NCI-H2227 (cell line): ENCODE measurements around the gene TFAP2A.
A peak's percentile ranks its signal among the peaks of the same experiment; 100 is the strongest.

Source experiments
- DNase-seq: peaks from one replicate; lab custom pipeline; 2025; ENCODE audit not compliant: unreplicated experiment; lab: John Stamatoyannopoulos, UW

TFAP2A gene

DNA sequence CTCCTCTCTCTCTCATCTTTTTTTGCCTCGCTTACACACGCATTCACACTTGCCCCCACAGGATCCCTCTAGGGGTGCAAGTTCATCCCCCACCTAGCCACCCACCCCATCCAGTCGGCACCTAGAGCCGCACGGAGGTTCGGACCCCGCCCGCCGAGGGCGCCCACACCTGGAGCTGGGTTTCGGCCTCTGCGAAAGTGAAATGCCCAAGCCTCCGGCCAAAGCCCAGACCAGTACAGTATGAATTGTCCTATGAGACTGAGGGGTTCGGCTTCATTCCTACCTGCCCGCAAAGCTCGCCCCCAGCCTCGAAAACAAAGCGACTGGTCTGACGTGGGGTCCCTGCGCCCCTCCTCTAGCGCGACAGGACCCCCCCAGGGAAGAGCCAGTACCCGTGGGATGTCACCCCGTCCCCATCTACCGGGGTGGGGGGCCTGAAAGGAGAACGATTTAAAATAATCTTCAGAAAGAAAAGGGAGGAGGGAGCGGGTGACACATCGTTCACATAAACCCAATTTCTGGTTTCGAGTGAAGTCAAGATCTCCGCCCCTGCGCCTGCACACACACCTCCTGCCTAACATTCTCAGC lies 1.5 kb downstream of the TFAP2A start:
- no peak for DNase-seq

DNA sequence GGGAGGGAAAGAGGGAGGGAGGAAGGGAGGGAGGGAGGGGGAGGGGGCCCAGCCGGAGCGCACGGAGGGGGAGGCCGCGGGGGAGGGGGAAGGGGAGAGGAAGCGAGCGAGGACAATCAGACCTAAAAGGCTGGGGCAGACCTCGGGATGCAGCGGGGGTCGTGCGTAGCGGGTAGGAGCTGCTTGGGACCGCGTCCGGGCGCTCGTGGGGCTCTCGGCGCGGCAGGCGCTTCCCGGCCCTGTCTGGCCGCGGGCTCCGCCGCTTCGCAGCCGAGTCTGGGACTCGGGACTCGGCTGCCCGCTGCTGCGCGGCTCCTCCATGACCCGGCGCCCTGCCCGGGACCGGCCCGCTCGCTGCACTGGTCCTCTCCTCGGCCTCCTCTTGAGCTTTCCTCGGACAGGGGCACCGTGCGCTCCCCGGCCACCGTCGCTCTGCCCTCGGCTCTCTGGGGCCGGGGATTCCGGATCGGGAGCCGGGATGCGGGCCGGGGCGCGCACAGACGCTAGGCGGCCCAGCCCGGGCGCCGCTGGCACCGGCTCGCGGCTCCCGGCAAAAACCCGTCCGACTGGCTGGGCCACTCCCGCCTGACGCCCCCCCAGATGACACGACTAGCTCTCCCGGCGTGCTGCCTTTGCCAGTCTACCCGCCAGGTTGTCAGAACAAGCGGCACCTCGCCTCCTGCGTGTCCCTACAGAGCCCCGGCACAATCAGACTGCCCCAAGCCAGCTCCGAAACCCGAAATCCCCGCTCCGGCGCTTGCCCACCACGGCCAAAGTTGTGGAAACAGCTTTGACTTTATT lies 2.2 kb downstream of the TFAP2A start:
- peak; percentile 38 for DNase-seq

DNA sequence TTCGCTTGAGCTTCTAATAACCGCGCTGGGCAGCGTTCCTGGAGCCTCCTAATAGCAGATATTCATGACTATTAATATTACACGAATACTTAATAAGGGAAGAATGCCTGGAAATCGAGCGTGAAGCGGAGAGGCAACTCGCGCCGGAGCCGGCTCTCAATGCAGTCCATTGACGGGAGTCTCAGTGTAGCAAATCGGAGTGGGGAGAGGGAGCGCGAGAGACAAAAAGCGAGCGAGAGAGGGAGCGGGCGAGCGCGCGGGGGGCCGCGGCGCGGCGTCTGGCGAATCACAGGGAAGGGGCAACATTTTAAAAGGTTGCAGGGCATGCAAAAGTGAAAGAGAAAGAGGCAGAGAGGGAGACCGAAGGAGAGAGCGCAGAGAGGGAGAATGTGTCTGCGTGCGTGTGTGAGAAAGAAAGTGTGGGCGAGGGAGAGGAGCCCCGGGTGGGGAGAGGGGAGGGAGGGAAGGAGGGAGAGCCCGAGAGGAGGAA lies 2.9 kb downstream of the TFAP2A start:
- DNase-seq = peak; percentile 53

DNA sequence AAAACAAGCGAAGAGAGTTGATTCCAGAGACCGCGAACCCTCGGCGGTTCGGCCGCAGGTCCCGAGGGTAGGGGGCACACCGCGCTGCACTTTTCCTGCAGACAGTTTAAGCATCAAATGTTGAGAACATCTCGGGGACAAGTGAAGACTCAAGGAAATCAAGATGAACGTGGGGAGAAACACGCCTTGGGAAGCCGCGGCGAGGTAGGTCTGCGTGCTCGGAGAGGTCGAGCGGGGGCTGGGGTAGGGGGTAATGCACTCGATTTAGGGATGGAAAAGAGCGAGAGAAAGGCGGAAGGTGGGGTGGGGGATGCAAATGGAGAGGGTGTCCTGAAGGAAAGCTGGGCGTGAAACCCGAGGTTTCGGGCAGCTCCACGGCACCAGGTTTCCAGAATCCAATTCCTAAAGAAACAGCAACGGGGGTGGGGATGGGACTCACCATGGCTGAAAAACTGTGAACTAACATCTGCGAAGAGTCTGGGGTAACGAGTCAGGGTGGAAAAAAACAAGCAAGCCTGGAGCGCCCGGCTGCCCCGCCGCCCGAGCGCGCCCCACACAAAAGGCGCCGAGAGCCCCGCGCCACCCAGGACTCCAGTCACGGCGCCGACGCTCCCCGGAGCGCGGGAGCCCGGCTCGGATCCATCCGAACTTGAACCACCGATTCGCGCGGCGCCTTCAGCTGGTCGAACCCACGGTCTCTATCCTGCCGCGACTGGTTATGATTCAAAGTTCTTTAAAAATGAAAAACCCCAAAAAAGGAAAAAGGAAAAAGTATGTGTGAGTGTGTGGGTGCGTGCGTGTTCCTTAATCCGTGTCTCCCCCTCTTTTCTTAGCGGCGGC lies 3.5 kb downstream of the TFAP2A start:
- peak; percentile 10 for DNase-seq

GRCh38 chr6:10410207-10411050 lies 4.4 kb downstream of the TFAP2A start:
- no peak for DNase-seq

DNA sequence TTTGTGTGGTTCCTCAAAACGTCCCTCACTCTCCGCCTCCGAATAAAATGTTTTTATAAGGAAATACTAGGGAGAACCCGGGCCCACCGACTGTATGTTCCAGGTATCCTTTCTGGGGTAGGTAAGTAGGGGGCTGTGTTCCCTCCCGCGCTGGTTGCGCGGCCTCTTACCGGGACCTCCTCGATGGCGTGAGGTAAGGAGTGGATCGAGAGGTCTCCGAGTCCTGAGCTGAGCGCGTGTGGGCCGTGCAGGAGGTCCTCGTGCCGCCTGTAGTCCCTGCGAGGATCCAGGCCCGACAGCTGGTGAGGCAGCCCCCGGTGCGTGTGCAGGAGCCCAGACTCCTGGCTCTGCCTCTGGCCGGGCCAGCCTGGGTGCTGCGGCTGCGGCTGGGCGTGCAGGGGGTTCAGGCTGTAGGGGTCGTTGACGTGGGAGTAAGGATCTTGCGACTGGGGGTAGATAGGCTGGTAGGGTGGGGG lies 5.1 kb downstream of the TFAP2A start:
- DNase-seq = no peak

- DNase-seq = no peak
Observed at GRCh38 chr6:10409233-10409721, 5.6 kb downstream of the TFAP2A start.

DNA sequence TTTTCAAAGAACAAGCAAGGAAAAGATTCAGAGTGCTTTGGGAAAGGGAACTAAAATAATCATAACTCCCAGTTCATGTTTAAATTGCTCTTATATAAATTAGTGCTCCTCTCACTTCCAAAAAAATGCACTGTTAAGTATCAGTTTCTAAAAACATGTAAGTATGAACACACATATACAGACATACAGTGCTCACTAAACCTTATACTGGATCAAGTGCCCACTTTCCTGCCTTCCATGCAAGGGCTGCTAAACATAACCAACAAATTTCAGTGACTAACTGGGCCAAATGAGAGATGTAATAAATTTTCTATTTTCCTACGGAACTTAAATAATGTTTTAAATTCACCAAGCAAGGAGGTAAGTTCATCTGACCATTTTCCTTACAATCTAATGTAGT lies 6.4 kb downstream of the TFAP2A start:
- no peak for DNase-seq

GRCh38 chr6:10407674-10408054 lies 7.2 kb downstream of the TFAP2A start:
- no peak for DNase-seq

DNA sequence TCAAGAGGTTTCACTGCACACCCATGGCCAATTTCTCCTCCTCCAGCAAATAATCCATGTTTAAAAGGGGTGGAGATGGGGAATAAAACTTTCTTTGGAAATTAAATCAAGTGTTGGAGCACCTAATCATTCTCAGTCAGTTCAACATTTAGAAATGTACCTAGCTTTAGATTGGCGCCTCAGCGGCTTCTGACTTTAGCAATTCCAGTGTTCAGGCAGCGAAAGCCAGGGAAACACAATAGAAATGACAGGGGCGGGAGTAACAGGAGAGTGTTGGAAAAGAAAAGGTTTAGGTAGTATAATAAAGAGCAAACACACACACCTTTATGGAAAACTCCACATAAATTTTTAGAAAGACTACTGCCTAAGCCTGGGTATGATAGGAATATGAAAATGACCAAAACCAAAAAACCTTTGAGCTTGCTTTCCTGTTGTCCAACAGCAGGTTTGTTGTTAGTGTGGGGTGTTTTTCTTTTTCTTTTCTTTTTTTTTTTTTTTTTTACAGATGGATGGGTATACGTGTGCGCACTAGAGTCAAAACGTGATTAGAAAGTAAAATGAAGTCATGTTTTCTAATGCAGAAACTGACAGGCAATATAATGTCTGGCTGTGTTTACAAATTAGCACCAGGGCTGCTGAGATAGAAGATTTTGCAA lies 7.7 kb downstream of the TFAP2A start:
- no peak for DNase-seq

GRCh38 chr6:10406556-10406955 lies 8.3 kb downstream of the TFAP2A start:
- DNase-seq = no peak

DNA sequence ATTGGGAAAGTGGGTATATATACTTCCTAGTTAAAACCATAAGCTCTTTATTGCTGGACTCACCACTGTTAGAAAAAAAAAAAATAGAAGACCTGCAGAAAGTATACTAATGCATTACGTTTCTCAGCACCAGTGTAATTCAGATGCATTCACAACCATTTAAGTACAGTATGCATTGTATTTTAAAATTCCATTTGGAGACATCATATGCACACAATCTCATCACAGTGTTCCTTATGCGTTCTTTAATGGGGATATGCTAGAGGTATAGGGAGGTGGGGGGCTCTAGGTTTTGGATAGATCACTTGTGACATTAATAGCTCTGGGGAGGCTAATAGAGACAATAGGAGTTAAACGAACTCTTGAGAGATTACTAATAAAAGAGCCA lies 9.4 kb downstream of the TFAP2A start:
- DNase-seq = no peak

DNA sequence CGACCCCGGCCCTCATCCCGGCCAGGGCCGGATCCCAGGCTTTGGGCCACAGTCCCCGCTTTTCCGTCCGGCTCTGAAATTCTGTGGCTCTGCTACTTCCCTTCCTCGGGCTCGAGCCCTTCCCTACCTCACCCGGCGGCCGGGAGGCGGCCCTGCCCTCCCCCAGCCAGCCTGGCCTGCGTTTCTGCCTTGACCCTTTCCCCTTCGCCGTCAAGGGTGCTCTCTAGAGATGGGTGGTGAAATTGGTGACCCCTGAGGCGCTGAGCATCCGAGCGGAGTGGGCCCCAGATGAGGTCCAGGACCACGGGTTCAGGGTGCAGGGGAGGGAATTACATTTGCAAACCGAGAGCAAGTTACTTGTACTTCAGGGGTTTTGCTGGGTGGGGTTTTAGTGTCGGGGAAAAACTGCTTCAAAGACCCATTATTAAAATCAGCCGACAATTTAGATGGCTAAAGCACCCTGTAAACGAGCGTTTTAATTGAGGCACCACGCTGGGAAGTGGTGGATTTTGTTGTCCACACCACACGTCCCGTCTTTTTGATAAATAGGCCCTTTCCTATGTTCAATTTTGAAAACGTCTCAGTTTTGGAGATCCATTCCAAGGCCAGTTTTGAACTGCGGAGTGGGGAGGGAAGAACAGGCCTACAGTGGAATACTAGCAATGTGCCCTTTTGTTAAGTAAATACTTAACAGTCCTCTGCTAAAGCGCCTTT lies 9.9 kb downstream of the TFAP2A start:
- DNase-seq = peak; percentile 44

GRCh38 chr6:10404107-10404798 lies 10.6 kb downstream of the TFAP2A start:
- peak; percentile 99 for DNase-seq

DNA sequence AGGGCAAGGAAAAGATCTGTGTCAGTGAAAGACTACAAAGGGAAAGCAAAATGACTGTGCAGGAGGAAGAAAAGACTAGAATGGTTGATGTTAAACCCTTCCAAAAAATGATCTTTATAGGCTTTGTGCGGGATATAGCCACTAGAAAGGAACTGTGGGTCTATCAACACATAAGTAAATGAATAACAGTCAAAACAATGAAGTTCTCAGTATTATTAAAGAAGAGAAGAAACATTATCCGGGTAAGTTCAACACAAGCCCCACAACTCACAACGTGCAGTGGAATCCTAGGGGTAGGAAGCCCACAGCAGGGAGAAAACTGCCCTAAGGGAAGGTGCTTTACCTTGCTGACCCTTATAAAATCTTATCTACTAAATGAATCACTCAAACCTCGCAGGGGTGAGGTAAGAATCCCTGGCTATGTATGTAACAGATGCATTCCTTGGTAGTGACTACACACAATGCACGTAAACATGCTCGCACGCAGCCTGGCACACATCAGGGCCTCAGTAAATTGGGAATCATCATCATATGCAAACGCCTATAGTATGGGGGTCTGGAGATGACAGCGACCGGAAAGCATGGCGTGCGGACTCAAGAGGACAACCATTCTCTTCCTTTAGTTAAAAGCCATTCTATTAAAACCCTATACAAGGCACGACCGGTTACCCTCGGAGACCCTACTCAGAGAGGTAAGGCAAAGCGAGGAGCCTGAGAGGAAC lies 11.3 kb downstream of the TFAP2A start:
- DNase-seq = no peak

GRCh38 chr6:10402648-10403311 lies 12.1 kb downstream of the TFAP2A start:
- DNase-seq = no peak

DNA sequence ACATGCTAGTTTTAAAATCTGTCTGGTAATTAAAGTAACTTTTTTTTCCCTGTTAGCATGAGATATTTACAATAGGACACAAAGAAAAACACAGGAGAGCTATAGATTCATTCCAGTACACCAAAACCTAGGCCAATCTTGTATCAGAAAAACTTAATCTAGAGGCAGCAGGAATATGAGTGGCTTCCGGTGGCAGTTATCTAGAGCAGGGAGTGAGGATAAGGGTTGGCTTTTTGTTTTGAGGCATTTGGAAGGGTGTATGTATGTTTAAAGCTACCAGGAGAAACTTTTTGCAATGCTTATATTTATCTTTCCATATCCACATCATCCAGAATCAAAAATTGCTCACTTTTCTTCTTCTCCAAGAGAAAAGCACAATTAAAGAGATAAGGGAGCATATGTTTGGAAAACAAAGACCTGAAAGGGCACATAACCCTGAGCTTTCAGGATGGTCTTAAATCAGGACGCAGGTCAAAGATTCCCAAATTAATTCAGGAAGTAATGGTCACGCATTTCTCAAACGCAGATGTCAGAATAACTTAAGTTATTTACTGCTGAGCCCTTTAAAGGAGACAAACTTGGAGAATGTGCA lies 13.1 kb downstream of the TFAP2A start:
- DNase-seq = no peak
